Measurements from ENCODE around the gene VCL.

- TF ChIP-seq POLR2AphosphoS5 (IDR thresholded peaks at IDR 0.05; ENCODE audit: low read depth) (no peak), CTCF (IDR thresholded peaks at IDR 0.05; ENCODE audit: insufficient read depth, low read length) (no peak), GABPA (IDR thresholded peaks at IDR 0.05; ENCODE audit: low read depth) (no peak)
Observed at GRCh38 chr10:74058071-74058470, 60.2 kb downstream of the VCL start.

Data from HL-60 (cell line).